ENCODE measurements around the gene CFD. TPM values are rescaled to one million over a fixed set of nuclear protein-coding genes. Genes with fewer than 3 reads are reported as not detected.
A peak's percentile ranks its signal among the peaks of the same experiment; 100 is the strongest.

The CFD gene
- total and polyA plus RNA-seq, 11 donors = 24.2 to 586 (median 103) TPM

GRCh38 chr19:870963-871401, 11.5 kb downstream of the CFD start:
- Histone ChIP-seq H3K4me1 (peaks cover 0 to 28% (median 8%) of the 10 kb centered on the region in 12 donors), H3K36me3 (peaks cover 0 to 62% (median 38%) of the 10 kb centered on the region in 9 donors), H3K4me3 (no peak overlapping the region), H3K9me3 (no peaks in the 10 kb centered on the region), H3K27ac (peak overlapping the region in 3 of 12 donors; percentile 48 to 66 (median 63)), H3K27me3 (no peaks in the 10 kb centered on the region)
- no peak for TF ChIP-seq POLR2A (IDR thresholded peaks at IDR 0.05)
- TF ChIP-seq, protein P1, sequence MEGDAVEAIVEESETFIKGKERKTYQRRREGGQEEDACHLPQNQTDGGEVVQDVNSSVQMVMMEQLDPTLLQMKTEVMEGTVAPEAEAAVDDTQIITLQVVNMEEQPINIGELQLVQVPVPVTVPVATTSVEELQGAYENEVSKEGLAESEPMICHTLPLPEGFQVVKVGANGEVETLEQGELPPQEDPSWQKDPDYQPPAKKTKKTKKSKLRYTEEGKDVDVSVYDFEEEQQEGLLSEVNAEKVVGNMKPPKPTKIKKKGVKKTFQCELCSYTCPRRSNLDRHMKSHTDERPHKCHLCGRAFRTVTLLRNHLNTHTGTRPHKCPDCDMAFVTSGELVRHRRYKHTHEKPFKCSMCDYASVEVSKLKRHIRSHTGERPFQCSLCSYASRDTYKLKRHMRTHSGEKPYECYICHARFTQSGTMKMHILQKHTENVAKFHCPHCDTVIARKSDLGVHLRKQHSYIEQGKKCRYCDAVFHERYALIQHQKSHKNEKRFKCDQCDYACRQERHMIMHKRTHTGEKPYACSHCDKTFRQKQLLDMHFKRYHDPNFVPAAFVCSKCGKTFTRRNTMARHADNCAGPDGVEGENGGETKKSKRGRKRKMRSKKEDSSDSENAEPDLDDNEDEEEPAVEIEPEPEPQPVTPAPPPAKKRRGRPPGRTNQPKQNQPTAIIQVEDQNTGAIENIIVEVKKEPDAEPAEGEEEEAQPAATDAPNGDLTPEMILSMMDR (IDR thresholded peaks at IDR 0.05) = no peak
- peak in 3 of 4 donors; percentile 23 to 70 (median 52) for ATAC-seq
- WGBS, 4 donors = 52 to 75% (median 59%) methylated on average over 15 to 28 of the region's 28 CpGs
- DNase-seq = peak; percentile 77 to 89 (median 84)
- intact Hi-C loops (cut with DNase I) = loop anchor here in 1 of 10 donors (5.0 kb wide), 1 partner anchor 41 kb away; the partner anchor contains the start of gene R3HDM4

DNA sequence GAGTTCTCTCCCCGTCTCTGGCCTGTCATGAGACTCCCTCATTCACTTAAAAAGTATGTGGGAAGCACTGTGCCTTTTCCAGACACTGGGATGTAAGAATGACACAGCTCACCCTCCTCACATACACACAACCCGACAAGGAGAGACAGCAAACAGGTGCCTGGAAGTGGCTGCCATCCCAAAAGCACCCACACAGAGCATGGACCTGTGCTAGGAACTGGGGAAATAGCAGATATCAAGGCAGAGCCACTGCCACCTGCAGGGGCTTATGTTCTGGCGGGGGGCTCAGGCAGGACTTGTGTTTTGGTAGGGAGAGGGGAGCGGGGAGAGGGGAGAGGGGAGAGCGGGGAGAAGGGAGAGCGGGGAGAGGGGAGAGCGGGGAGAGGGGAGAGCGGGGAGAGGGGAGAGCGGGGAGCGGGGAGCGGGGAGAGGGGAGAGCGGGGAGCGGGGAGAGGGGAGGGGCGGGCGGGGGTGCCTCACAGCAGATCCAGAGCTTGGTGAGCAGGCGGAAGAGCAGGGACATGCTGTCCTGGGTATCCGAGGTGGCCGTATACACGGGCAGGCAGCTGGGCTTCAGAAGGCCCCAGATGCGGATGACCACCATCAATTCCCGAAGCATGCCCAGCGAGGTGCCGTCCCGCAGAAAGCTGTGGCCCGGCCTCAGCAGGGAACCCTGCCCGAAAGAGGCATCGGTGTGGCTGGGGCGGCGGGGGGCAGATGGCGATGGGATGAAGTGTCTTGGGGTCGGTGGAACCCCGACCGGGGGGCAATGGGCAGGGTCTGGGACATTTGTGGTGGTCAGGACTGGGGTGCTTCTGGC, 12.2 kb downstream of the CFD start:
- ATAC-seq (no peak), DNase-seq (no peak)
- peak overlapping the region in 5 of 12 donors; percentile 5 to 66 (median 62) for H3K27ac ChIP-seq
- TF ChIP-seq POLR2A (IDR thresholded peaks at IDR 0.05) = no peak
- TF ChIP-seq, protein P1 (IDR thresholded peaks at IDR 0.05) = no peak
- no peaks in the 10 kb centered on the region for H3K9me3 ChIP-seq
- H3K27me3 ChIP-seq = no peaks in the 10 kb centered on the region
- peaks cover 0 to 69% (median 42%) of the 10 kb centered on the region in 9 donors for H3K36me3 ChIP-seq
- 89 to 93% (median 91%) methylated on average over 18 to 24 of the region's 33 CpGs for WGBS, 4 donors
- no peak overlapping the region for H3K4me3 ChIP-seq
- peaks cover 0 to 28% (median 8%) of the 10 kb centered on the region in 12 donors for H3K4me1 ChIP-seq
- intact Hi-C loops (cut with DNase I) = loop anchor here in 1 of 10 donors (5.0 kb wide), 1 partner anchor 41 kb away; the partner anchor contains the start of gene R3HDM4

DNA sequence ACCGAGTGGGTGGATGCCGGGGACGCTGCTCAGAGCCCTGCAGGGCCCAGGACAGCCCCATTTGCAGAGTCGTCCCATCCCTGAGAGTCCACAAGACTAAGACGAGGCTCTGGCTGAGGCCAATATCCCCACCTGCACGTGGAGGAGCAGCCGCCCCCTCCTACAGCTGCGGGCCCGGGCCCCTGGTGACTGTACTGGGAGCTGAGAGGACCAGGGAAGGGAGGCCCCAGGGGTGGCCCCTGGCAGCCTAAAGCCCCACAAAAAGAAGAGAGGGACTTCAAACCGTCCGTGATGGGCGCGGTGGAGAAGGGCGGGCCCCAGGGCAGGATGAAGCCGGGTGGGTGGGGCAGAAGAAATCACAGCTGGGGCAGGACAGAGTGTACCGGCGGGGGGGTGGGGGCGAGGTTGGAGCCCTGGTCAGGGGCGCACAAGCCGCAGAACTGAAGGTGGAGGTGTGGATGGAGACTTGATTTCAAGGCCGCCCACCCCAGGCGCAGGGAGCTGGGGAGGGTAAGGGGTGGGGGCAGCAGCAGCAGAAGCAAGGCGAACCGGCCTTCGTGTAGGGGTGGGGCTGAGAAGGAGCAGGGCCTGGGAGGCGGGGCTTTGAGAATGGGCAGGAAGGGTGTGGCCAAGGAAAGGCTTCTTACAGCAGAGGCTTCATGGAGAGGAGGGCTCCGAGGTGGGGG, 12.9 kb downstream of the CFD start:
- TF ChIP-seq, protein P1 (IDR thresholded peaks at IDR 0.05) = no peak
- no peak for TF ChIP-seq POLR2A (IDR thresholded peaks at IDR 0.05)
- peak overlapping the region in 1 of 12 donors; percentile 15 for H3K4me3 ChIP-seq
- H3K27ac ChIP-seq = peak overlapping the region in 4 of 12 donors; percentile 5 to 64 (median 50)
- no peaks in the 10 kb centered on the region for H3K9me3 ChIP-seq
- H3K4me1 ChIP-seq = peaks cover 0 to 28% (median 8%) of the 10 kb centered on the region in 12 donors
- 80 to 87% (median 84%) methylated on average over 26 to 27 of the region's 27 CpGs for WGBS, 4 donors
- DNase-seq (peak in 3 of 5 donors; percentile 43 to 77 (median 67)), ATAC-seq (peak in 2 of 4 donors; percentile 15 to 52)
- intact Hi-C loops (cut with DNase I) = loop anchor here in 1 of 10 donors (5.0 kb wide), 1 partner anchor 40 kb away; the partner anchor contains the start of gene R3HDM4
- H3K27me3 ChIP-seq = no peaks in the 10 kb centered on the region
- H3K36me3 ChIP-seq = peaks cover 0 to 76% (median 45%) of the 10 kb centered on the region in 9 donors

Measured in heart left ventricle (tissue), 16 donors.